Measurements from ENCODE around the gene EHD1.

GRCh38 chr11:64914123-64914522 lies 35.7 kb upstream of the EHD1 start:
- no peak for TF ChIP-seq CTCF (conservative IDR thresholded peaks at IDR 0.05; ENCODE audit: low read length)
- no peak for TF ChIP-seq EZH2phosphoT487 (IDR thresholded peaks at IDR 0.05; ENCODE audit: borderline replicate concordance, low read depth, low read length)

Data from OCI-LY7 (cell line).